ENCODE data around the gene C2CD2. TPM values are rescaled to one million over a fixed set of nuclear protein-coding genes. Genes with fewer than 3 reads are reported as not detected.

C2CD2 gene
- total RNA-seq, 2 experiments from 2014 or later, result 6.8 to 7.3 TPM

GRCh38 chr21:41873005-41873404, 80.8 kb downstream of the C2CD2 start:
- Mint-ChIP-seq H3K4me3 (no peak overlapping the region), H3K4me1 (peaks cover 25% of the 10 kb centered on the region), H3K9me3 (ENCODE audit: low read depth) (no peaks in the 10 kb centered on the region), H3K27ac (no peak overlapping the region), H3K36me3 (ENCODE audit: low read depth) (peaks cover 14% of the 10 kb centered on the region), H3K27me3 (no peaks in the 10 kb centered on the region)
- no peak for ATAC-seq
- DNase-seq, result no peak
- CTCF ChIA-PET, result interaction anchor here (1.0 kb wide), 1 partner anchor 437 kb away, joined by 3 read pairs; no protein-coding TSS in a partner anchor
- POLR2A ChIA-PET, result no interaction called here
- intact Hi-C loops (cut with DNase I, micrococcal nuclease), result no loop called here

GRCh38 chr21:41871293-41872030, 82.4 kb downstream of the C2CD2 start:
- Mint-ChIP-seq H3K36me3 (ENCODE audit: low read depth) (peaks cover 9% of the 10 kb centered on the region), H3K4me1 (peaks cover 11% of the 10 kb centered on the region), H3K9me3 (ENCODE audit: low read depth) (no peaks in the 10 kb centered on the region), H3K4me3 (no peak overlapping the region), H3K27me3 (no peaks in the 10 kb centered on the region), H3K27ac (no peak overlapping the region)
- no peak for DNase-seq
- intact Hi-C loops (cut with DNase I, micrococcal nuclease), result no loop called here
- ATAC-seq, result no peak
- CTCF ChIA-PET, result no interaction called here
- POLR2A ChIA-PET, result no interaction called here

GRCh38 chr21:41869771-41870170, 84.0 kb downstream of the C2CD2 start:
- DNase-seq, result no peak
- intact Hi-C loops (cut with DNase I, micrococcal nuclease), result no loop called here
- peaks cover 9% of the 10 kb centered on the region for H3K36me3 Mint-ChIP-seq (ENCODE audit: low read depth)
- H3K27me3 Mint-ChIP-seq, result no peaks in the 10 kb centered on the region
- no peak overlapping the region for H3K27ac Mint-ChIP-seq
- H3K4me3 Mint-ChIP-seq, result no peak overlapping the region
- no peaks in the 10 kb centered on the region for H3K9me3 Mint-ChIP-seq (ENCODE audit: low read depth)
- ChIA-PET POLR2A (no interaction called here), CTCF (interaction anchor here (0.7 kb wide), 1 partner anchor 207 kb away, joined by 3 read pairs; no protein-coding TSS in a partner anchor)
- H3K4me1 Mint-ChIP-seq, result peaks cover 19% of the 10 kb centered on the region
- ATAC-seq, result no peak

- POLR2A ChIA-PET, result no interaction called here
- no peaks in the 10 kb centered on the region for H3K9me3 Mint-ChIP-seq (ENCODE audit: low read depth)
Measured at GRCh38 chr21:41868062-41868710, 85.6 kb downstream of the C2CD2 start.

GRCh38 chr21:41867313-41867712, 86.5 kb downstream of the C2CD2 start:
- ChIA-PET POLR2A (no interaction called here), CTCF (no interaction called here)
- H3K27me3 Mint-ChIP-seq, result no peaks in the 10 kb centered on the region
- H3K9me3 Mint-ChIP-seq (ENCODE audit: low read depth), result no peaks in the 10 kb centered on the region
- DNase-seq, result no peak
- no peak overlapping the region for H3K27ac Mint-ChIP-seq
- ATAC-seq, result no peak
- no peak overlapping the region for H3K4me3 Mint-ChIP-seq
- H3K36me3 Mint-ChIP-seq (ENCODE audit: low read depth), result peaks cover 3% of the 10 kb centered on the region
- H3K4me1 Mint-ChIP-seq, result peaks cover 24% of the 10 kb centered on the region
- intact Hi-C loops (cut with DNase I, micrococcal nuclease), result no loop called here

More at GRCh38 chr21:41868062-41868710, 85.6 kb downstream of the C2CD2 start:
- Mint-ChIP-seq H3K27me3 (no peaks in the 10 kb centered on the region), H3K4me1 (peaks cover 23% of the 10 kb centered on the region), H3K27ac (no peak overlapping the region), H3K4me3 (no peak overlapping the region), H3K36me3 (ENCODE audit: low read depth) (peaks cover 1% of the 10 kb centered on the region)
- no peak for ATAC-seq
- intact Hi-C loops (cut with DNase I, micrococcal nuclease), result no loop called here
- no peak for DNase-seq
- CTCF ChIA-PET, result interaction anchor here (0.6 to 0.7 kb wide), 3 partner anchors 58 to 283 kb away, joined by 3 to 5 read pairs (median 3); no protein-coding TSS in a partner anchor

- no peak overlapping the region for H3K27ac Mint-ChIP-seq
- ATAC-seq, result no peak
- H3K9me3 Mint-ChIP-seq (ENCODE audit: low read depth), result no peaks in the 10 kb centered on the region
- no peak overlapping the region for H3K4me3 Mint-ChIP-seq
- H3K4me1 Mint-ChIP-seq, result peaks cover 27% of the 10 kb centered on the region
- no peaks in the 10 kb centered on the region for H3K27me3 Mint-ChIP-seq
- intact Hi-C loops (cut with DNase I, micrococcal nuclease), result no loop called here
- CTCF ChIA-PET, result interaction anchor here (1.2 to 1.5 kb wide), 2 partner anchors 49 to 241 kb away, joined by 3 to 4 read pairs; no protein-coding TSS in a partner anchor
- DNase-seq, result no peak
- POLR2A ChIA-PET, result no interaction called here
- peaks cover 3% of the 10 kb centered on the region for H3K36me3 Mint-ChIP-seq (ENCODE audit: low read depth)
Measured at GRCh38 chr21:41866274-41866809, 87.5 kb downstream of the C2CD2 start.

GRCh38 chr21:41865002-41865777, 88.6 kb downstream of the C2CD2 start:
- no peak overlapping the region for H3K27ac Mint-ChIP-seq
- DNase-seq, result no peak
- ChIA-PET POLR2A (no interaction called here), CTCF (interaction anchor here (1.2 to 1.5 kb wide), 2 partner anchors 48 to 243 kb away, joined by 3 to 4 read pairs; no protein-coding TSS in a partner anchor)
- H3K27me3 Mint-ChIP-seq, result no peaks in the 10 kb centered on the region
- intact Hi-C loops (cut with DNase I, micrococcal nuclease), result no loop called here
- H3K4me3 Mint-ChIP-seq, result no peak overlapping the region
- peaks cover 3% of the 10 kb centered on the region for H3K36me3 Mint-ChIP-seq (ENCODE audit: low read depth)
- peak; percentile 57 for ATAC-seq
- peaks cover 27% of the 10 kb centered on the region for H3K4me1 Mint-ChIP-seq
- no peaks in the 10 kb centered on the region for H3K9me3 Mint-ChIP-seq (ENCODE audit: low read depth)

- Mint-ChIP-seq H3K4me3 (no peak overlapping the region), H3K4me1 (peaks cover 27% of the 10 kb centered on the region), H3K9me3 (ENCODE audit: low read depth) (no peaks in the 10 kb centered on the region), H3K36me3 (ENCODE audit: low read depth) (peaks cover 2% of the 10 kb centered on the region), H3K27me3 (no peaks in the 10 kb centered on the region), H3K27ac (no peak overlapping the region)
- ChIA-PET POLR2A (no interaction called here), CTCF (no interaction called here)
- intact Hi-C loops (cut with DNase I, micrococcal nuclease), result no loop called here
- ATAC-seq, result no peak
- DNase-seq, result no peak
Measured at GRCh38 chr21:41864311-41865001, 89.4 kb downstream of the C2CD2 start.

- no peak for DNase-seq
- H3K9me3 Mint-ChIP-seq (ENCODE audit: low read depth), result no peaks in the 10 kb centered on the region
- intact Hi-C loops (cut with DNase I, micrococcal nuclease), result no loop called here
- H3K36me3 Mint-ChIP-seq (ENCODE audit: low read depth), result peaks cover 2% of the 10 kb centered on the region
- POLR2A ChIA-PET, result no interaction called here
- no peak for ATAC-seq
- no peak overlapping the region for H3K4me3 Mint-ChIP-seq
- H3K27ac Mint-ChIP-seq, result peak overlapping the region; percentile 0
- H3K4me1 Mint-ChIP-seq, result peaks cover 27% of the 10 kb centered on the region
- no peaks in the 10 kb centered on the region for H3K27me3 Mint-ChIP-seq
- CTCF ChIA-PET, result interaction anchor here (0.7 kb wide), 2 partner anchors 220 to 643 kb away, joined by 3 read pairs; no protein-coding TSS in a partner anchor
Measured at GRCh38 chr21:41863439-41863740, 90.4 kb downstream of the C2CD2 start.

- ATAC-seq (no peak), DNase-seq (no peak)
- intact Hi-C loops (cut with DNase I, micrococcal nuclease), result no loop called here
- H3K4me1 Mint-ChIP-seq, result peaks cover 25% of the 10 kb centered on the region
- POLR2A ChIA-PET, result no interaction called here
- H3K27me3 Mint-ChIP-seq, result no peaks in the 10 kb centered on the region
- no peaks in the 10 kb centered on the region for H3K9me3 Mint-ChIP-seq (ENCODE audit: low read depth)
- CTCF ChIA-PET, result interaction anchor here (0.6 to 1.4 kb wide), 2 partner anchors 222 to 246 kb away, joined by 3 read pairs; no protein-coding TSS in a partner anchor
- no peak overlapping the region for H3K4me3 Mint-ChIP-seq
- peaks cover 9% of the 10 kb centered on the region for H3K36me3 Mint-ChIP-seq (ENCODE audit: low read depth)
- no peak overlapping the region for H3K27ac Mint-ChIP-seq
Measured at GRCh38 chr21:41861987-41862386, 91.8 kb downstream of the C2CD2 start.

- Mint-ChIP-seq H3K27ac (no peak overlapping the region), H3K4me3 (no peak overlapping the region), H3K4me1 (peaks cover 22% of the 10 kb centered on the region), H3K36me3 (ENCODE audit: low read depth) (peaks cover 15% of the 10 kb centered on the region), H3K9me3 (ENCODE audit: low read depth) (no peaks in the 10 kb centered on the region), H3K27me3 (no peaks in the 10 kb centered on the region)
- ChIA-PET POLR2A (no interaction called here), CTCF (interaction anchor here (1.4 kb wide), 1 partner anchor 247 kb away, joined by 3 read pairs; no protein-coding TSS in a partner anchor)
- intact Hi-C loops (cut with DNase I, micrococcal nuclease), result no loop called here
- no peak for DNase-seq
- ATAC-seq, result no peak
Measured at GRCh38 chr21:41861255-41861654, 92.6 kb downstream of the C2CD2 start.
